Measurements from ENCODE around the gene VEZT.

GRCh38 chr12:95197636-95198035 is 20.0 kb upstream of the VEZT start:
- no peak for TF ChIP-seq CTCF (conservative IDR thresholded peaks at IDR 0.05; ENCODE audit: low read depth, low read length)
- TF ChIP-seq EZH2 (IDR thresholded peaks at IDR 0.05; ENCODE audit: borderline replicate concordance, low read depth, low read length, poor library complexity, severe bottlenecking): no peak

Data from A673 (cell line).